ENCODE data around the gene MTHFD1L.

Gene MTHFD1L

DNA sequence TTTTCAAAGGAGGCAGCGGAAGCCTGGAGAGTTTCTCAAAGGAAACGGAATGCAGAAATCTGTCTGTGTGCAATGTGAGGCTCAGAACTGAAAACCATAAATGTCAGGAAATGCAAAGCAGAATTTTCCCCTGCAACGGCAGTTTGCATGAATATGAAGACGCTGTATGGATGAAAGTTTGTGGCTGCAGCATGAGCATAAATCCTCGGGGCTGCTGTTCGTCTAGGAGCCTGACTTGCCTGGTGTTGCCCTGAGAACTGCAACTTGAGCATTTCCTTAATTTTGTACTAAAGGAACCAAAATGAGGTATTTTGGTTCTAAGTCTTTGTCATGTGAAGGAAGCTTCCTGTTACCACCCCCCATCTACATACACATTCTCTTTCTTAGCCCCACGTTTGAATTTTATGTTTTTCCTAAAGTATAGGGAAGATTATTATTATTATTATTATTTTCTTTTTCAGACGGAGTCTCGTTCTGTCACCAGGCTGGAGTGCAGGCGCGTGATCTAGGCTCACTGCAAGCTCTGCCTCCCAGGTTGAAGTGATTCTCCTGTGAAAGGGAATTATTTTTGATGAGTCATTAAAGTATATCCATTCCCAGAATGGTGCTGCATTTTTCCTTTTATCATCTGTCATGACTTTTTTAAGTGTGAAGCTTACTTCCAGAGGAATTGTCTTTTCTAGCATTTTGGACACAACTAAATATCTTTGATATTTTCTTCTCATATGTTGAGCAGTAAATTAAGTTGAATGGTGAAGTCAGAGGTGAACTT is 33.1 kb downstream of the MTHFD1L start:
- DNase-seq (ENCODE audit: low spot score): no peak

DNA sequence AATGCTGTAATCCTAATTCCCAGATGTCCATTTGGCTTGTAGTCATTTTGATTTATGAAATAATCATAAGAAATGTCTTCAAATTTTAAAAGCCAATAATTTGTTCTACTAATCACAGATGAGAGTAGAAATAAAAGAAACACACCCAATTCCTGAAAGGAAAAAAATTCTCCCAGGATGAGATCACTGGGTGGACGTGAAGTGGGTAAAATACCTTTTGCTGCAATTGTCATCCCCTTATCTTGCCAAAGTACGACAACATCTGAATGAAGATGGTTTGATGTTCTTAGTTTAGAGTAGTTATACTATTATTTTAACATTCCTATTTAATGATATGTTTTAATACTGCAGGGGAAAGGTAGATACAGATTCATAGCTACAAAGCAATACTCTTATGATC is 33.7 kb downstream of the MTHFD1L start:
- no peak for DNase-seq (ENCODE audit: low spot score)

DNA sequence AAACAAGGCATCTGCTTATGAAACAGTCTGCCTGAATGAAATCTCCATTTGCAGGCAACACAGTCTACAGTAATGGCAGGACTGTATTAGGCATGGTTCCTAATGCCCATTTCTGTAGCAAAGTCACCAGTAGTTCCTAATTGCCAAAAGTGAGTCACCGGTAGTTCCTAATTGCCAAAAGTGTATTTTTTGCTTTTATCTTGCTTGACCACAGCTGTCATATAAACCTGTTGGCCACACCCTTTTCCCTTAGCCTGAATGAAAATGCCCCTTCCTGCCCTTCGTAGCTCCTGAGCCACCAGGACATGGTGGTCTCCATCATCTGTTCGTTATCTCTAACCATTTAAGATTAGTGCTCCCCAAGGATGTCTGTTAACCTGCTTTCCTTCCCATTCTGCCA is 34.5 kb downstream of the MTHFD1L start:
- DNase-seq (ENCODE audit: low spot score): no peak

DNA sequence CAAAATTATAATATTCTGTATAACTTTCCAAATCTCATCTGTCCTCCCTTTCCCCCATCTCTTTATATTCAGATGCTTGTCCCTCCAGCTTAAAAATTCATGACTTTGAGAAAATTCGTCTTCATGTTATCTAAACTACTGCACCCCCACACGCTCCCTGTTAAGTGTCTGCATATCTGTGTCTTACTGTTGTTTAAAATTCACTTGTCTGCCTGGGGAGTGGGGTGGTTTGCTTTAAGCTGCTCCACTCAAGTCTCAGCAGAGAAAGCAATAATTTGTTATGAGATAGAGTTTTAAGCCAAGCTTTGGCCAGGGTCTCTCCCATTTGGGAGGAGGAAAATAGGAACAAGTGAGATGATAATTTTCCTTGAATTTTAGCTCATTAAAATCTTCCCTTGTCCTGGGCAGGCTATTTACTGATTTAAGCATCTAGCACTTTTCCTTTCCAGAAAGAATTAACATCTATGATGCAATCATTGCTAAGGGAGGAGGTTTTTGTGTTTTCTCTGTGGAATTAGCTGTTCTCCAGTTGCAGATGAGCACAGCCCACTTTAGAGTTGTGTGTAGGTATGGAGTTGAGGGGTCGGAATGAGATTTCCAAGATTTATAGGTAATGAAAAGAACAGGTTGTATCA is 36.8 kb downstream of the MTHFD1L start:
- no peak for DNase-seq (ENCODE audit: low spot score)

DNA sequence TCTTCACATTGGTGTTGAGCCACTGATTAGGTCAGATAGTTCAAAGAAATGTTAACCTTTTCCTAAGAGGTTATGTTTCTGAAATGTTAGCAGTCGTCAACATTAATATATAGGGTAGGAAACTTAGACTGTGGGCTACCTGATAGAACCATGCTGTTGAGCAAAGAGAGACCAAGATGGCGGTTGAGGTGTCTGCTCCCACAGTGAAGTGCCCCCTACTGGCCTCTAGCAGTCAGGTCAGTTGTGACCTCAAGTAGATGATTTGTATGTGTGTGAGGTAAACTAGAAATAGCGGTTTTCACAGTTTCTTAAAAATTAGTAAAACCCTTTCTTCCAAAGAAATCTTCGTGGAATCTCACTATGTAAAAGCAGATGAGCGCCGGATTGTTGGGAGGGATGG is 40.3 kb downstream of the MTHFD1L start:
- no peak for DNase-seq (ENCODE audit: low spot score)

DNA sequence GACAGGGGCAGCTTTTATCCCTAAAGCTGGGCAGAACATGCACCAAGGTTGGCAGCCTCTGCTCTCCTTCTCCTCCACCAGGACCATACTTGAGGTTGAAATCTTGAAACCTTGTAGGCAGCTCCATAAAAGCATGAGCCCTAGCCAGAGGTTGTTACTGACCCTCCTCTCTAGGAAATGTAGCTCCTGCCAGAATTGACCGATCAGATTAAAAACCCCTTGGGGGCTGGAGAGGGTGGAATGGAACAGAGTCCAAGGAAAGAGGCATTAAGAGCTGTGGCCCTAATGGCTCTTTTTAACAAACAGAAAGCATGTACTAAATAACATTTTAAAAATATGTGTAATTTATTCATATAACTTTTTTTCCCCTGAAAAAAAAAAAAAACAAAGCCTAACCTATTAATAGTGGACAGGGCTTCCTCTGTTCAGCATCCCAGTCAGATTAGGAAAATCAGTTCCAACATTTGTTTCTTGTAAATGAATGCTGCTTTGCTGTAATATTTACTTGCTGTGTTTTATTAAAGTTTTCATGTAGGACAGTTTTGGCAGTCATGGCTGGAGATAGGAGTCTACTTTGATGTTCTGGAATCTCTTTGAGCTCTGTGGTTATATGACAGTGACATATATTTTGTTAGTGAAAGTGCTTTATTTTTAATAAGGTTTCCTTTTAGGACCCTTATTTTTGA is 41.3 kb downstream of the MTHFD1L start:
- DNase-seq (ENCODE audit: low spot score): no peak

DNA sequence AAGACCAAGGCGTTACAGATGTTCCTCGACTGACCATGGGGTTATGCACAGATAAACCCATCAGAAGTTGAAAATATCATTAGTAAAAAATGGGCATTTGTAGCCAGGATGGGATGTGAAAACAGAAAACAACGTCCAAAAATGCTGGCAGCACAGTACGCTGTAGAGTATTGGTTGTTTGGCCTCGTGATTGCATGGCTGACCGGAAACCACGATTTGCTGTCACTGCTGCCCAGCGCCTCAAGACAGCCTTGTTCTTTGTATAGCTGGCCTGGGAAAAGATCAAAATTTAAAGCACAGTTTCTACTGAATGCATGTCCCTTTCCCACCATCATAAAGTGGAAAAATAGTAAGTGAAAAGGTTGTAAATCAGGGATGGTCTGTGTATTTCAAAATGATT is 41.9 kb downstream of the MTHFD1L start:
- peak; percentile 14 for DNase-seq (ENCODE audit: low spot score)

DNA sequence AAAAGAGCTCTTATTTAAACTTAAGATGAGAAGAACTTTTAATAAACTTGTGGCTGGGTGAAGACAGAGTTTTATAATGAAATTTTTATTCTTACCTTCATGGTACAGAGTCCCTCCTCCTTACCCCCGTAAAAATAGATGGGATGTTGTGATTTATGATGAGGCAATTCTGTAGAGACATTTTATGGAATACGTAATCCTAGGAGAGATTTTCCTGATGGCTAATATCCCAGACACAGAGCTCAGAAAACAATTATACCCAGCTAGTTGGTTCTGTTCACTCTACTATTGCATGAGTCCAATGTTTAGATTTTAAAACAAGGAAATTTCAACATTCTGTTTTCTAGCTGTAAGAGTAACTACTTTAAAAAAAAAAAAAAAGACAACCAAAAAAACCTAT is 43.4 kb downstream of the MTHFD1L start:
- DNase-seq (ENCODE audit: low spot score): no peak

DNA sequence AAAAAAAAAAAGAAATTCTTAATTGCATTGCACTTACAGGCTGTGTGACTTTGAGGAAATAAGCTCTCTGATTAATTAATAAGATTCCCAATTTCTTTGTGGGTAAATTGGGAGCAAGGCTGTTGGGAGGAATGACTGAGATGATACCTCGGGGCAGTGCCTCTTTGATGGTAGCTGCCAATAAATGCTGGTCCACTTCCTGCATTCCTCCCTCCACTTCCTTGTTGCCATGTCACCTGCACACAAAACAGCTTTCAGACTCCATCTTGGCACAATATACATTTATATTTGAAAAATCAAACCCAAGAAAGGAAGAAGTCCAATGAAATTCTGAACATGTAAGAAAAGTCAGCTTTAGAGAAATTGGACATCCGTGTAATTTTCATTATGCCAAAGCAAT is 45.1 kb downstream of the MTHFD1L start:
- no peak for DNase-seq (ENCODE audit: low spot score)

DNA sequence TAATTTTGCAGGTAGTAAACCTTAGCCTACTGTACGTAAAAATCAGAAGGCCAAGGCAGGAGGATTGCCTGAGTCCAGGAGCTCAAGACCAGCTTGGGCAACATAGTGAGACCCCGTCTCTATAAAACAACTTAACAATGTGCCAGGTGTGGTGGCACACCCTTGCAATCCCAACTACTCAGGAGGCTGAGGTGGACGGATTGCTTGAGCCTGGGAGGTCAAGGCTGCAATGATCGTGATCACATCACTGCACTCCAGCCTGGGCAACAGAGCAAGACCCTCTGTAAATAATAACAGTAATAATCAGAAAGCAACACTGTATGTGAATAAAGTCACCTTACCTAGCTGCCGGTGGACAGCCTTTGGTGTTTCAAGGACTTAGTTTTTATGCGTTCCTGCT is 48.9 kb downstream of the MTHFD1L start:
- DNase-seq (ENCODE audit: low spot score): no peak

DNA sequence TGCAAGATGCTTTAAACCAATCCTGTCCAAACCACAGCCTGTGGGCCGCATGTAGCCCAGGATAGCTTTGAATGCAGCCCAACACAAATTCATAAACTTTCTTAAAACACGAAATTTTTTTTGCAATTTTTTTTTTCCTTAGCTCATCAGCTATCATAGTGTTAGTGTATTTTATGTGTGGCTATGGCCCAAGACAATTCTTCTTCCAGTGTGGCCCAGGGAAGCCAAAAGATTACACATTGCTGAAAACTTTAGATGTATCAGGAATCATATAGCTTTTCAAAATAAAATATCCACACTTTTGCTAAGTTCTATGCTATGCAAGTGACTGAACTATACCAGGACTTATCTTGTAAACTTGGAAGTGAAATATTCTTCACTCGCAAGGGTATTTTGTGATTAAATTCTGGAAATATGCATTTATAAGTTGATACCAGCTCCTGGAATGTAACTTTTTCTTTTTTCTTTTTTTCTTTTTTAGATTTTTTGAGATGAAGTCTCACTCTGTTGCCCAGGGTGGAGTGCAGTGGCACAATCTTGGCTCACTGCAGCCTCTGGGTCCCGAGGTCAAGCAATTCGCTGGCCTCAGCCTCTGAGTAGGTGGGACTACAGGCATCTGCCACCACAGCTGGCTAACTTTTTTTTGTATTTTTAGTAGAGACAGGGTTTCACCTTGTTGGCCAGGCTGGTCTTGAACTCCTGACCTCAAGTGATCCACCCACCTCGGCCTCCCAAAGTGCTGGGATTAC is 49.8 kb downstream of the MTHFD1L start:
- no peak for DNase-seq (ENCODE audit: low spot score)

DNA sequence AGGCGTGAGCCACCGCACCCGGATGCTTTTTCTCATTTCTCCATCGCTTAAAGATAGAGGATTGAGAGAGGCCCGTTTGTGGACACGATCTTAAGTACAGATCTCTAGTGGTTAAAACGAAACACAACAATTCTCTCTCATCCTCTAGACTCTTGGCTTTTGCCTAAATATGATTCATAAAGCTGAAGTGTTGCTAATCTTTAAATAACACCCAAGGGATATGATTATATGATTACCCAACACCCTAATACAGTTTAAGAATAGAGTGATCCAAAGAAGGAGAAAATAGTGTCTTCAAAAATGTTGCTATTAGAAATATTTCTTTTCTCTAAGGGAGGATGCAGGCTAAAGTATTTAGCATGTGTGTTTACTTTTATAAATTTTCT is 50.4 kb downstream of the MTHFD1L start:
- no peak for DNase-seq (ENCODE audit: low spot score)

DNA sequence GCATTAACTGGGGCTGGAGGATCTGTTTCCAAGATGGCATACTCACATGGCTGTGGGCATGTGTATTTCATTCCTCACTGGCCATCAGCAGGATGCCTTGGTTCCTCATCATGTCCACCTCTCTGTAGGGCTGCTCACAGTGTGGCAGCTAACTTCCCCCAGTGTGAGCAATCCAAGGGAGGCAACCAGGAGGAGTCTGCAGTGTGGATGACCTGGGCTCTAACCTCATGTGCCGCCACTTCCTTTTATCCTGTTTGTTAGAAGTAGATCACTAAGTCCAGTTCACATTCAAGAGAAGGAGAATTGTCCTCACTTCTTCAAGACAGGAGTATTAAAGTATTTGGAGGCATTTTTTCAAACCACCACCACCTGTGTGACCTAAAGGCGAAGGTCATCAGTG is 54.4 kb downstream of the MTHFD1L start:
- DNase-seq (ENCODE audit: low spot score): no peak

DNA sequence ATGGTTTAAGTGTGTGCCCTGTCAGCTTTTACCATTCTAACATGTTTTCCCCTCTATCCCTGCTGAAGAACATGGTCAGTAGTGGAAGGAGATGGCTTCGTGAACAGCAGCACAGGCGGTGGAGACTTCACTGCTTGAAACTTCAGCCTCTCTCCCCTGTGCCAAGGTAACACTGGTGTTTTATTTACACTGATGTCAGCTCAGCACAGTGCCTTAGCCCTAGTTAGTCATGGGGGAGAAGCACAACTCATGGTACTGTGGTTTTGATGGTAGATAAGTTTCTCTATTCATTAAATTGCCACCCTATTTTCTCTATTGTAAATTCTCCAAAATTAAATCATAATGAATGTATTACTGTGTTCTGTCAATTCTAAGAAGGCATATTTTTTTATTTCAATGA is 56.6 kb downstream of the MTHFD1L start:
- no peak for DNase-seq (ENCODE audit: low spot score)

DNA sequence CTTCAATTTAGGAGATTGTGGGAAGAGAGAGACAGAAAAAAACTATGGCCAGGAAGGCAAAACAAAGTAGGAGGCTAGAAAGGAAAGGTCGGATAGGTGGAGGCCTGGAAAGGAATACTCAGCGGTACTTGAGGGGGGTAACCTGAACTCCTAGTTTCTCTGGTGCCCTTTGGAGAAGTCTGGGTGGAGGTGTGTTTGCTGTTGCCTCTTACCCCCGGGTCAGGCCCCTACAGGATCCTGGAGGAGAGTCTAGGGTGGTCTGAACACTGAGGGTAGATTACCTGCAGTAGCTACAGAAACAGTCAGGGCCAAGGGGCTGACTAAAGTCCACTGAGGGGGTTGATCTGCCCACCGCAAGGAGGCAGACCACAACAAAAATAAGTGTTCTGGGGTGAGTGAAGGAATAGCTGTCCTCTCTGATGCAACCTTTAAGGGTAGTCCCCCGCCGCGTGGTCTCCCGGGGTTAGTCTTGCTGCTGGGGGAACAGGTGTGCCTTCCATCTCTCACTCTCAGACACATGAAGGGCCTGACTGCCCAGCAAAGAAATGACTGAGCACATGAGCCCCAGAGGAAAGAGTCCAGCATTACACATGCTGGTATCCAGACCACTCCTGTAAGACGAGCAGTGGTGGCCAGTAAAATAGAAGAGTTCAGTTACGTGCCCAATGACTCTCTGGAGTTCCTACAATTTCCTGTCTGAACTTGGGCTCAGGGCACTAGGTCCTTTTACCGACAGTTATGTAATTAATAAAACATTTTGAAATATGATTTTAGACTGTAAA is 59.5 kb downstream of the MTHFD1L start:
- DNase-seq (ENCODE audit: low spot score): no peak

DNA sequence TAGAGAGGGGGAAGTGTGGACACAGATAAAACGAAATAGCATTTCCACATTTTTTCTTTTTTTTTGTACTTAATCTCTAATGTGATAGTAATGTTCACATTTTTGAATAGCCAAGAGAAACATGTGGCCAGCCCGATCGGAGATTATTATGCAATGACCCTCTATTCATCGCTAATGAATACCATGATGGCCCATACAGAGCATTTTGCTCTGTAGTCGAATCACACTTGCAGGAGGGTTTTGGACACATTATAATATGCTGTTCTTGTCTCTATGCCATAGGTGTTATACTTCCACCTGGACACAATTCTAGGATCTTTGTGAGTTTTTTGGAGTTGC is 60.1 kb downstream of the MTHFD1L start:
- no peak for DNase-seq (ENCODE audit: low spot score)

DNA sequence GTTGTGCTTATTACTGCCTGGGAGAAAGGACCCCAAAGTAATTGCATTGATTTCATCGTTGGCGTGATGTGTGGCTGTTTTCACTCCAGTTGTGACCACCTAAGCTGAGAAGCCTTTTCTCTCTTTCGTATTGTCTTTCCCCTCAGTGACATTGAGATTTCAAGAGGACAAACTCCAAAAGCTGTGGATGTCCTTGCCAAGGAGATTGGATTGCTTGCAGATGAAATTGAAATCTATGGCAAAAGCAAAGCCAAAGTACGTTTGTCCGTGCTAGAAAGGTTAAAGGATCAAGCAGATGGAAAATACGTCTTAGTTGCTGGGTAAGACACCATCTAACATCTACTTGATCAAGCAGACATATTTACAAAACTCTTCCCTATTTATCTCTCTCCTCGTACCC is 60.5 kb downstream of the MTHFD1L start:
- DNase-seq (ENCODE audit: low spot score): no peak

DNA sequence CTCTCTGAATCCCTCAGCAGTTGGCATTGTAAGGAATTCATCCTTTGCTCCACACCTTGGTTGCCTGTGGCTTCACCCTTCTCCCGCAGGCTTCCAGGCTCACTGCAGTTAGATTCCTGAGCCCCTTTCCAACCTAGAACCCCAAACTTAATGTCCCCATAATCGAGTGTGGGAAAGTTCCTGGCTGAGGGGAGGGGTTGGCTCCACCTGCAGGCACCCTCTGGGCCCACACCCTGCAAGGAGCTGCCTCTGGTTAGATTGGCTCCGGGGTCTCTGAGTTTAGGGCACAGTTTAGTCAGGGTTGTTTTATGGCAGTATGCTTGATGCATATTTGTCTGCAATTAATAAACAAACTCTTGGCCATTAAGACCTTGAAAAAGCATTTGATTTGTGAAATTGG is 63.4 kb downstream of the MTHFD1L start:
- no peak for DNase-seq (ENCODE audit: low spot score)

DNA sequence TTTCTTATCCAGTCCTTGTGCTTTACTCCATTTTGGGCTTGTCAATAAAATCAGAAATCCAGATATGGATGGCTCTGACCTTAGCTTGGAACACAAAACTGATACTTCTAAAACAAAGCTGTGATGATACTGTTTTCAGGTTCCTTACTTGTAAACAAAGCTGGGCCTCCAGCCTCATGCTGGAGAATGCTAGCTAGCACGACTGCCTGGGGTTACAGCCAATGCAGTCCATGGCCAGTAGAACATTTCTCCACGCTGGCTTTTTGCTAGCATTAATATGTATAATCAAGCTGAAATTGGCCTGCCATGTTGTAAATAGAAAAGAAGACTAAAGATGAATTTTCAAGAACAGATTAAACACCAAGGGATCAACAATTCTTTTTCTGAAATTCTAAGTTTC is 63.9 kb downstream of the MTHFD1L start:
- no peak for DNase-seq (ENCODE audit: low spot score)

DNA sequence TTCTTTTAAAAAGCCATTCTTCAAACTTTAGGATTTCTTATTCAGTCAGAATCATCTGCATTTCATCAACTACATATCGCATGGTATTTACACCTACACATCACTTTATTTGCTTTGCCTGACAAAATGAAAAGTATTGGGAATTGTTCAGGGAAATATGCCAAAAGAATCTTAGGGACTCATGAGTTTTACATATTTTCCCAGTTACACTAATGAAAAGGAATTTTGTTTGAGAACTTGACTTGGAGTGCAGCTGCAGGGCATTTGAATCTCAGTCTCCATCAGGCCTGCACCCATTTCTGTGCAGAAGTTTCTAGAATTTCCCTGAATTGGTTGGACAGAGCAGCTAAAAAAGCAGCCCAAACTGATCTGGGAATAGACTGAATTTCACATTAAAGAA is 65.3 kb downstream of the MTHFD1L start:
- peak; percentile 30 for DNase-seq (ENCODE audit: low spot score)

DNA sequence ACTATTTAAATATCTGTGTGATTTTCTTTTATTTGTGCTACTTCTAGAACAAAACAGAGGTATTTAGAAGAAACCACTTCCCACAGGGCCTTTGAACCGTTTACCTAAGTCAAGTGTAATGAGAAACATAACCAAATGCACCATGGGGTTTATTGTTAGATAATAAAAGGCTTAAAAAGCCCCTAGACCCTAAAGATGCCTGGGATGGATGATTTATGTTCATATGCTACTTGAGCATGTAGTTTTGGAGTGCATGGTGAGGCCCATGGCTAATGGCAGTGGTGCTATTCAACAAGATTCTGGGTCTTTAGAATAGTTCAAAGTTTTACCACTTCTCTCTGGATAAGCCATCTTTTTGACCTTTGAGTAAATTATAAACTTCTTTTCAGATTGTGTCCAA is 65.9 kb downstream of the MTHFD1L start:
- no peak for DNase-seq (ENCODE audit: low spot score)

DNA sequence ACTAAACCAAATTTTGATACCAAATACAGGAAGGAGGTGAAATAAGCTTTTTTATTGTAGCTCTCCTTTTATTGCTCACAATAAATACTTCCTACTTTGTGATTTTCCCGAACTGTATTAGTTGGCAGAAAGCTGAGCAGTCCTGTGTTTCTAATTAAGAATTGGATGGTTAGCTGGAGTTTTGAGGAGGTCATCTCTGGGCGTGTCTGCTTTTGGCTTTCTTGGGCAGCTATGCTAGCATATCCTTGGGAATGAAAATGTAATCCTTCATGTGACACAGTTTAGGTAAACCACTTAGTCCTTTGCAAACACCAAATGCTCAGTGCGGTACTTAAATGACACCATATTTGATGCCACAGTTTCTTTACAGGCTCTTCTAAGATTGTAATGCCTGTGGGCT is 67.5 kb downstream of the MTHFD1L start:
- peak; percentile 26 for DNase-seq (ENCODE audit: low spot score)

Measured in AG08396 (cell line).